Muscle layer of colon (tissue), 2 donors: ENCODE results near the gene MYO1D.

Experiments
- H3K27ac ChIP-seq: one replicate; pipeline ENCODE4 v1.7.0; 2013; ENCODE audit warnings: low read depth, mild to moderate bottlenecking, low read length, moderate library complexity
- H3K27me3 ChIP-seq, 2 donors: one replicate each; pipeline ENCODE4 v1.7.0; 2013; ENCODE audit warnings: low read length in 2 of 2, mild to moderate bottlenecking in 2 of 2; ENCODE audit not compliant: insufficient read depth in 2 of 2, control insufficient read depth in 1 of 2
- H3K36me3 ChIP-seq: one replicate; pipeline ENCODE4 v1.7.0; 2013; ENCODE audit warnings: mild to moderate bottlenecking, low read length; ENCODE audit not compliant: insufficient read depth
- H3K4me1 ChIP-seq: one replicate; pipeline ENCODE4 v1.7.0; 2013; ENCODE audit warnings: mild to moderate bottlenecking, low read length; ENCODE audit not compliant: insufficient read depth
- H3K4me3 ChIP-seq, 2 donors: one replicate each; pipeline ENCODE4 v1.7.0; 2013; ENCODE audit warnings: low read length in 2 of 2, low read depth in 1 of 2, mild to moderate bottlenecking in 1 of 2, moderate library complexity in 1 of 2
- H3K9ac ChIP-seq: one replicate; pipeline ENCODE4 v1.7.0; 2013; ENCODE audit warnings: low read length
- H3K9me3 ChIP-seq: one replicate; pipeline ENCODE4 v1.7.0; 2013; ENCODE audit warnings: mild to moderate bottlenecking, low read length
- donor health status: abdominal sarcoma.
- donor health status: Adenocarcinoma of cecum.

Gene MYO1D

GRCh38 chr17:32627239-32627996 is 249.5 kb downstream of the MYO1D start:
- H3K4me3 ChIP-seq: no peak overlapping the region
- no peak overlapping the region for H3K27ac ChIP-seq
- no peak overlapping the region for H3K9ac ChIP-seq
- H3K9me3 ChIP-seq: no peaks in the 10 kb centered on the region
- no peaks in the 10 kb centered on the region for H3K27me3 ChIP-seq
- H3K36me3 ChIP-seq: no peaks in the 10 kb centered on the region
- no peaks in the 10 kb centered on the region for H3K4me1 ChIP-seq

GRCh38 chr17:32626379-32626791 is 250.5 kb downstream of the MYO1D start:
- H3K4me1 ChIP-seq: no peaks in the 10 kb centered on the region
- H3K36me3 ChIP-seq: no peaks in the 10 kb centered on the region
- no peak overlapping the region for H3K9ac ChIP-seq
- no peak overlapping the region for H3K27ac ChIP-seq
- no peak overlapping the region for H3K4me3 ChIP-seq
- no peaks in the 10 kb centered on the region for H3K27me3 ChIP-seq
- H3K9me3 ChIP-seq: no peaks in the 10 kb centered on the region

- Histone ChIP-seq H3K36me3 (no peaks in the 10 kb centered on the region), H3K4me1 (no peaks in the 10 kb centered on the region), H3K4me3 (no peak overlapping the region), H3K9ac (no peak overlapping the region), H3K27me3 (no peaks in the 10 kb centered on the region), H3K9me3 (no peaks in the 10 kb centered on the region), H3K27ac (no peak overlapping the region)
Measured at GRCh38 chr17:32625971-32626370, 251.0 kb downstream of the MYO1D start.

GRCh38 chr17:32623196-32623595 is 253.7 kb downstream of the MYO1D start:
- no peak overlapping the region for H3K4me3 ChIP-seq
- no peaks in the 10 kb centered on the region for H3K36me3 ChIP-seq
- no peak overlapping the region for H3K27ac ChIP-seq
- H3K9ac ChIP-seq: no peak overlapping the region
- H3K9me3 ChIP-seq: no peaks in the 10 kb centered on the region
- no peaks in the 10 kb centered on the region for H3K27me3 ChIP-seq
- no peaks in the 10 kb centered on the region for H3K4me1 ChIP-seq

GRCh38 chr17:32622540-32622939 is 254.4 kb downstream of the MYO1D start:
- Histone ChIP-seq H3K9me3 (no peaks in the 10 kb centered on the region), H3K9ac (no peak overlapping the region), H3K36me3 (no peaks in the 10 kb centered on the region), H3K4me1 (no peaks in the 10 kb centered on the region), H3K27me3 (no peaks in the 10 kb centered on the region), H3K27ac (no peak overlapping the region), H3K4me3 (no peak overlapping the region)

GRCh38 chr17:32621612-32622312 is 255.2 kb downstream of the MYO1D start:
- Histone ChIP-seq H3K4me3 (no peak overlapping the region), H3K27ac (no peak overlapping the region), H3K9ac (no peak overlapping the region), H3K4me1 (no peaks in the 10 kb centered on the region), H3K9me3 (no peaks in the 10 kb centered on the region), H3K27me3 (no peaks in the 10 kb centered on the region), H3K36me3 (no peaks in the 10 kb centered on the region)

GRCh38 chr17:32615326-32615725 is 261.6 kb downstream of the MYO1D start:
- H3K27me3 ChIP-seq: no peaks in the 10 kb centered on the region
- no peak overlapping the region for H3K4me3 ChIP-seq
- H3K36me3 ChIP-seq: no peaks in the 10 kb centered on the region
- H3K9me3 ChIP-seq: no peaks in the 10 kb centered on the region
- H3K9ac ChIP-seq: no peak overlapping the region
- no peaks in the 10 kb centered on the region for H3K4me1 ChIP-seq
- no peak overlapping the region for H3K27ac ChIP-seq

GRCh38 chr17:32610943-32611342 is 266.0 kb downstream of the MYO1D start:
- Histone ChIP-seq H3K27me3 (no peaks in the 10 kb centered on the region), H3K9ac (no peak overlapping the region), H3K9me3 (no peaks in the 10 kb centered on the region), H3K4me3 (no peak overlapping the region), H3K4me1 (no peaks in the 10 kb centered on the region), H3K36me3 (no peaks in the 10 kb centered on the region), H3K27ac (no peak overlapping the region)

- Histone ChIP-seq H3K27ac (no peak overlapping the region), H3K4me1 (no peaks in the 10 kb centered on the region), H3K4me3 (no peak overlapping the region), H3K9me3 (no peaks in the 10 kb centered on the region), H3K36me3 (no peaks in the 10 kb centered on the region), H3K27me3 (no peaks in the 10 kb centered on the region), H3K9ac (no peak overlapping the region)
Measured at GRCh38 chr17:32609884-32610650, 266.9 kb downstream of the MYO1D start.

- no peaks in the 10 kb centered on the region for H3K4me1 ChIP-seq
- H3K27me3 ChIP-seq: no peaks in the 10 kb centered on the region
- H3K36me3 ChIP-seq: no peaks in the 10 kb centered on the region
- H3K4me3 ChIP-seq: no peak overlapping the region
- no peak overlapping the region for H3K9ac ChIP-seq
- no peaks in the 10 kb centered on the region for H3K9me3 ChIP-seq
- H3K27ac ChIP-seq: no peak overlapping the region
Measured at GRCh38 chr17:32609085-32609484, 267.8 kb downstream of the MYO1D start.

- H3K36me3 ChIP-seq: no peaks in the 10 kb centered on the region
- no peaks in the 10 kb centered on the region for H3K4me1 ChIP-seq
- H3K9me3 ChIP-seq: no peaks in the 10 kb centered on the region
- H3K9ac ChIP-seq: no peak overlapping the region
- H3K27ac ChIP-seq: no peak overlapping the region
- no peaks in the 10 kb centered on the region for H3K27me3 ChIP-seq
- H3K4me3 ChIP-seq: no peak overlapping the region
Measured at GRCh38 chr17:32608267-32608666, 268.7 kb downstream of the MYO1D start.
